ENCODE measurements around the gene ABCC2. TPM values are rescaled to one million over a fixed set of nuclear protein-coding genes. Genes with fewer than 3 reads are reported as not detected.
A peak's percentile ranks its signal among the peaks of the same experiment; 100 is the strongest.

Gene ABCC2
- total and polyA plus RNA-seq, 9 of the 15 experiments (the other 6 are each of a cell fraction or from before 2014, with no cell fraction given) = 0.03 to 0.18 (median 0.10) TPM; not detected in 1

- TF ChIP-seq PRPF4 (IDR thresholded peaks at IDR 0.05; ENCODE audit: insufficient read depth, low read depth, low read length, poor library complexity, severe bottlenecking) (no peak), NCOA4 (IDR thresholded peaks at IDR 0.05; ENCODE audit: partially characterized antibody) (no peak), PYGO2 (tag; IDR thresholded peaks at IDR 0.05) (no peak), ZNF263 (CRISPR knock-in tag; IDR thresholded peaks at IDR 0.05; ENCODE audit: borderline replicate concordance) (no peak), ELF1 (tag; IDR thresholded peaks at IDR 0.05) (no peak), ATF3 (IDR thresholded peaks at IDR 0.05) (peak; percentile 96), ATF3 (CRISPR knock-in tag; conservative IDR thresholded peaks at IDR 0.05) (no peak), EP300 (IDR thresholded peaks at IDR 0.05; ENCODE audit: low read length) (peak; percentile 41; the same call in 1 of the 2 replicates), SIN3A (IDR thresholded peaks at IDR 0.05; ENCODE audit: borderline replicate concordance in 2 of 2, control insufficient read depth in 1 of 2, low read depth in 2 of 2, low read length in 2 of 2) (no peak), CHD1 (IDR thresholded peaks at IDR 0.05; ENCODE audit: low read length) (no peak), E2F5 (CRISPR knock-in tag; IDR thresholded peaks at IDR 0.05) (no peak), TGIF2 (CRISPR knock-in tag; IDR thresholded peaks at IDR 0.05) (no peak), CGGBP1 (CRISPR knock-in tag; IDR thresholded peaks at IDR 0.05) (no peak), CLOCK (CRISPR knock-in tag; IDR thresholded peaks at IDR 0.05; ENCODE audit: borderline replicate concordance) (no peak), COPS2 (conservative IDR thresholded peaks at IDR 0.05) (no peak), FUS (optimal IDR thresholded peaks at IDR 0.05; ENCODE audit: low read depth, low read length) (no peak), HNRNPUL1 (IDR thresholded peaks at IDR 0.05; ENCODE audit: low read length) (no peak), HMGN3 (IDR thresholded peaks at IDR 0.05; ENCODE audit: borderline replicate concordance, extremely low read depth, insufficient read length, low read depth, low read length) (no peak), CTCFL (IDR thresholded peaks at IDR 0.05; ENCODE audit: borderline replicate concordance, insufficient read depth, low read depth, low read length, poor library complexity, severe bottlenecking) (no peak), TFAP4 (CRISPR knock-in tag; IDR thresholded peaks at IDR 0.05; ENCODE audit: borderline replicate concordance) (no peak), PHTF2 (CRISPR knock-in tag; IDR thresholded peaks at IDR 0.05) (no peak)
Observed at GRCh38 chr10:99775850-99776249, 6.6 kb upstream of the ABCC2 start (continued).
